SH-SY5Y (cell line): ENCODE results near the gene AAR2.

ENCODE experiments used
- GATA2 ChIP-seq: IDR thresholded peaks from 2 replicates; pipeline ENCODE4 v1.6.1; 2011; ENCODE audit warnings: mild to moderate bottlenecking, low read depth, low read length
- GATA3 ChIP-seq: IDR thresholded peaks from 2 replicates; pipeline ENCODE4 v1.6.1; 2011; ENCODE audit warnings: low read depth, mild to moderate bottlenecking, low read length, moderate library complexity

DNA sequence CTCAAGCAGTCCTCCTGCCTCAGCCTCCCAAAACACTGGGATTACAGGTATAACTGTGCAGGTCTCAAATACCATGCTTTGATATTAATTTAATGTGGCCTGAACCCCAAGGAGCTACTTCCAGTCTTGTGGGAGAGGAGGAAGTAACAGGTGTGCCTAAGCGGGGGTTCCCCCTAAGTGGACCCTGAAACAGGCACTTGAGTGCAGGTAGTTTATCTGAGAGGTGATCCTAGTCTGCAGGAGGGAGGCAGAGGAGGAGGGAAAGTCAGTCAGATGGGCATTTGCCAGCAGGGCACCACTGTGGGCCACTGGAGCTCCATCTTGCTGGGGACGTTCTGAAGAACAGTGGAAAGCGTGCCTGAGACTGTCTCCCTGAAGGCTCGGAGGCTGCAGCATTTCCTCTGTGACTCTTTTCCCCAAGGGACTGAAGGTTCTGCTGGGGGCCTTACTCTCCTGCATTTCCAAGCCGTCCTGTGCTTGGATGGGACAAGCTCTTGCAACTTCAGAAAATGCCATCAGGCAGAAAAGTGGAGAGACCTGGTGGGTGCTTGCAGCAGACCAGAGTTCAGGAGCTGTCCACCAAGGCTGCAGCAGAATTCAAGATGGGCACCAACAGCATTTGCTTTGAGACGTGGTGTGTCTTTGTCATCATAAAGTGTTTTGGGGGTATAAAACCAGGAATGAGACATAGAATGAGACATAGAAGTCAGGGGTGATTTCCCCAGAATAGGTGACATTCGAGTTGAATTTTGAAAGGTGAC lies 65.3 kb downstream of the AAR2 start:
- TF ChIP-seq GATA3 (no peak), GATA2 (no peak)
